CD4-positive, alpha-beta T cell (primary cell): ENCODE results near the gene MYH15. TPM values are rescaled to one million over a fixed set of nuclear protein-coding genes. Genes with fewer than 3 reads are reported as not detected.

ENCODE experiments used
- ATAC-seq: fragments of 200-7000 bp; cut with Tn5 transposase; one replicate; pipeline ENCODE4 v1.10.0; 2022; ENCODE audit warnings: mild to moderate bottlenecking; ENCODE audit not compliant: poor library complexity
- CTCF ChIA-PET: fragments of 350-600 bp; sonication (Branson Sonifier 250); formaldehyde crosslinking; loops from one replicate; lab custom pipeline; 2021; ENCODE audit warnings: antibody characterized with exemption, inconsistent platforms; lab: Charles Lee
- POLR2A ChIA-PET: fragments of 350-600 bp; sonication (Branson Sonifier 250); formaldehyde crosslinking; loops from one replicate; lab custom pipeline; 2021; ENCODE audit warnings: antibody characterized with exemption, inconsistent platforms; lab: Charles Lee
- DNase-seq, 14 experiments: peaks; one replicate each; pipeline ENCODE4 v3.0.0-alpha.2; 2013 to 2020; ENCODE audit warnings: mixed read lengths in 2 of 14
- H3K27ac ChIP-seq, 2 donors: one replicate each; pipeline versions ENCODE4 v1.5.1 to v1.7.0; 2013; ENCODE audit warnings: low read length in 2 of 2, low read depth in 1 of 2, mild to moderate bottlenecking in 1 of 2
- H3K27me3 ChIP-seq, 2 experiments: 1 replicate in 1 of 2; 2 replicates in 1 of 2; pipeline versions ENCODE4 v1.6.1 to v1.7.0; 2013; ENCODE audit warnings: low read length in 2 of 2, control low read depth in 1 of 2, mild to moderate bottlenecking in 1 of 2, moderate library complexity in 1 of 2; ENCODE audit not compliant: insufficient read depth in 2 of 2, control insufficient read depth in 1 of 2
- H3K36me3 ChIP-seq: one replicate; pipeline ENCODE4 v1.6.1; 2013; ENCODE audit warnings: low read length, control low read depth; ENCODE audit not compliant: insufficient read depth
- H3K4me1 ChIP-seq: one replicate; pipeline ENCODE4 v1.6.1; 2013; ENCODE audit warnings: low read length, control low read depth; ENCODE audit not compliant: insufficient read depth
- H3K4me3 ChIP-seq: one replicate; pipeline ENCODE4 v1.5.1; 2013; ENCODE audit warnings: mild to moderate bottlenecking, low read length, moderate library complexity
- H3K9me3 ChIP-seq, 2 experiments: 1 replicate in 1 of 2; 2 replicates in 1 of 2; pipeline versions ENCODE4 v1.6.1 to v1.7.0; 2013; ENCODE audit warnings: low read length in 2 of 2, mild to moderate bottlenecking in 2 of 2, control low read depth in 1 of 2, moderate library complexity in 1 of 2; ENCODE audit not compliant: control insufficient read depth in 1 of 2, insufficient read depth in 1 of 2
- H3K27ac Mint-ChIP-seq: one replicate; pipeline ENCODE4 v1.8.0; 2020; ENCODE audit warnings: mixed read lengths
- H3K27me3 Mint-ChIP-seq: one replicate; pipeline ENCODE4 v1.8.0; 2021; ENCODE audit warnings: mixed read lengths
- H3K36me3 Mint-ChIP-seq: one replicate; pipeline ENCODE4 v1.8.0; 2021; ENCODE audit warnings: low read depth, mixed read lengths
- H3K4me1 Mint-ChIP-seq: one replicate; pipeline ENCODE4 v1.8.0; 2021; ENCODE audit warnings: low read depth, mixed read lengths
- H3K4me3 Mint-ChIP-seq: one replicate; pipeline ENCODE4 v1.8.0; 2020; ENCODE audit warnings: mild to moderate bottlenecking, mixed read lengths
- H3K9me3 Mint-ChIP-seq: one replicate; pipeline ENCODE4 v1.8.0; 2020; ENCODE audit warnings: mixed read lengths
- CTCF ChIP-seq: fragments of 200-600 bp; IDR thresholded peaks from one replicate; pipeline ENCODE4 v1.8.0; 2022; ENCODE audit warnings: antibody characterized with exemption, mild to moderate bottlenecking
- intact Hi-C, 2 experiments: fragments of 100-400 bp; cut with DNase I in 1 of 2; cut with micrococcal nuclease in 1 of 2; formaldehyde crosslinking; loops; one replicate each; pipeline versions ENCODE4 v1.15.1 to v1.9.0; 2023 to 2025; cut with DNase I, micrococcal nuclease
- total RNA-seq, 174 experiments: library from RNA in 2 of 174; stranded (reverse) in 2 of 174; gene quantifications; one replicate each; pipeline ENCODE4 v1.2.3 and lab custom pipeline; 2021 to 2026

The MYH15 gene
- total RNA-seq, 2 experiments from 2014 or later: 0.05 to 0.08 TPM

DNA sequence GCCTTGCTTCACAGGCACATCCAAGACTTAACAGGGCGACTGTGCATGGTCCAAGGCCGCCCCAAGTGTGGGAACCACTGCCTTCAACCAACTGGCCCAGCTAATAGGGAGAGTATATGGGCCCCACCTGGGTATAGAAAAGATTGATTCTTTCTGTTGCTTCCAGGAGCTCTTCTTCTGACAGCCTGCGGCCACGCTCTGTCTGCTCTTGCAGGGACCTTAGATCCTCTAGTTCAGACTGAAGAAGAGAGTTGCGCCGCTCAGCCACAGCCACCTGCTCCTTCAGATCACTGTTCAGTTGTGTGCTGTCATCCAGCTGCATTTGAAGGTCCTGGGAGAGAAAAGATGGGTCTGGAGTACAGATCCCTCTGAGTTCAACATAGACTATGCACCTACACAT lies 111.9 kb downstream of the MYH15 start:
- H3K4me3 Mint-ChIP-seq: no peak overlapping the region
- H3K4me1 ChIP-seq: no peaks in the 10 kb centered on the region
- no peaks in the 10 kb centered on the region for H3K9me3 ChIP-seq
- peaks cover 0 to 5% of the 10 kb centered on the region in 2 experiments for H3K27me3 ChIP-seq
- peaks cover 4% of the 10 kb centered on the region for H3K9me3 Mint-ChIP-seq
- intact Hi-C loops: no loop called here
- no peak overlapping the region for H3K4me3 ChIP-seq
- H3K4me1 Mint-ChIP-seq: no peaks in the 10 kb centered on the region
- H3K36me3 ChIP-seq: no peaks in the 10 kb centered on the region
- DNase-seq (no peak), ATAC-seq (no peak)
- H3K27ac Mint-ChIP-seq: no peak overlapping the region
- H3K36me3 Mint-ChIP-seq: no peaks in the 10 kb centered on the region
- ChIA-PET POLR2A (no interaction called here), CTCF (no interaction called here)
- H3K27me3 Mint-ChIP-seq: no peaks in the 10 kb centered on the region
- no peak overlapping the region for H3K27ac ChIP-seq
- TF ChIP-seq CTCF: no peak

DNA sequence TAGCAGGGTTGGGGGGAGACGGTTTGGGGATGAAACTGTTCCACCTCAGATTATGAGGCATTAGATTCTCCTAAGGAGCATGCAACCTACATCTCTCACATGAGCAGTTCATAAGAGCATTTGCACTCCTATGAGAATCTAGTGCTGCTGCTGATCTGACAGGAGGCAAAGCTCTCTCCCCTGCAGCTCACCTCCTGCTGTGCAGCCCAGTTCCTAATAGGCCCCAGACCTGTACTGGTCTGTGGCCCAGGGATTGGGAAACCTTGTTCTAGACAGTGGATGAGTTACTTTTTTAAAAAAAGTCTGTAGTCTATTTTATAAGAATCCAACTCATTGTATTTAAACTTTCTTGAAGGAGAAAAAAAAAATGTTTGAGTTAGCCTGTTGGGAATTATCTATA lies 114.1 kb downstream of the MYH15 start:
- intact Hi-C loops: no loop called here
- DNase-seq (no peak), ATAC-seq (no peak)
- Mint-ChIP-seq H3K36me3 (no peaks in the 10 kb centered on the region), H3K4me3 (no peak overlapping the region), H3K27me3 (no peaks in the 10 kb centered on the region), H3K9me3 (peaks cover 4% of the 10 kb centered on the region), H3K4me1 (no peaks in the 10 kb centered on the region), H3K27ac (no peak overlapping the region)
- POLR2A ChIA-PET: no interaction called here
- no peak for TF ChIP-seq CTCF
- CTCF ChIA-PET: interaction anchor here (1.8 kb wide), 1 partner anchor 8 kb away, joined by 4 read pairs; no protein-coding TSS in a partner anchor
- H3K4me3 ChIP-seq: no peak overlapping the region
- H3K27me3 ChIP-seq: peaks cover 0 to 5% of the 10 kb centered on the region in 2 experiments
- H3K36me3 ChIP-seq: no peaks in the 10 kb centered on the region
- no peaks in the 10 kb centered on the region for H3K9me3 ChIP-seq
- no peak overlapping the region for H3K27ac ChIP-seq
- no peaks in the 10 kb centered on the region for H3K4me1 ChIP-seq

GRCh38 chr3:108394563-108394962 lies 115.8 kb downstream of the MYH15 start:
- no peaks in the 10 kb centered on the region for H3K4me1 ChIP-seq
- no peak for TF ChIP-seq CTCF
- no peaks in the 10 kb centered on the region for H3K36me3 ChIP-seq
- ATAC-seq (no peak), DNase-seq (no peak)
- Mint-ChIP-seq H3K9me3 (peaks cover under 1% of the 10 kb centered on the region), H3K27me3 (no peaks in the 10 kb centered on the region), H3K4me1 (no peaks in the 10 kb centered on the region), H3K27ac (no peak overlapping the region), H3K36me3 (no peaks in the 10 kb centered on the region), H3K4me3 (no peak overlapping the region)
- ChIA-PET CTCF (no interaction called here), POLR2A (no interaction called here)
- intact Hi-C loops: no loop called here
- no peak overlapping the region for H3K4me3 ChIP-seq
- no peaks in the 10 kb centered on the region for H3K9me3 ChIP-seq
- H3K27ac ChIP-seq: no peak overlapping the region
- H3K27me3 ChIP-seq: peaks cover 0 to 5% of the 10 kb centered on the region in 2 experiments
